Lung (tissue), 12 donors: ENCODE results near the gene PRDM16. TPM values are rescaled to one million over a fixed set of nuclear protein-coding genes. Genes with fewer than 3 reads are reported as not detected.

Source experiments
- ATAC-seq: fragments of 200-7000 bp; cut with Tn5 transposase; one replicate; pipeline ENCODE4 v1.9.1; 2020; ENCODE audit warnings: moderate number of reproducible peaks; ENCODE audit not compliant: insufficient read depth, low FRiP score
- DNase-seq, 3 donors: peaks; one replicate each; pipeline ENCODE4 v3.0.0-alpha.2; 2013 to 2017
- H3K27ac ChIP-seq, 2 donors: one replicate each; pipeline ENCODE4 v1.5.1; 2013; ENCODE audit warnings: mild to moderate bottlenecking in 2 of 2, moderate library complexity in 2 of 2, control low read depth in 1 of 2, inconsistent platforms in 1 of 2, low read depth in 1 of 2, low read length in 1 of 2
- H3K27me3 ChIP-seq, 3 donors: one replicate each; pipeline ENCODE4 v1.5.1; 2013; ENCODE audit warnings: low read length in 2 of 3; ENCODE audit not compliant: control insufficient read depth in 3 of 3, insufficient read depth in 3 of 3
- H3K36me3 ChIP-seq, 4 donors: one replicate each; pipeline ENCODE4 v1.5.1; 2013; ENCODE audit warnings: low read length in 4 of 4, mild to moderate bottlenecking in 1 of 4, moderate library complexity in 1 of 4; ENCODE audit not compliant: control insufficient read depth in 4 of 4, insufficient read depth in 4 of 4
- H3K4me1 ChIP-seq, 5 donors: one replicate each; pipeline ENCODE4 v1.5.1; 2013; ENCODE audit warnings: low read length in 5 of 5, mild to moderate bottlenecking in 2 of 5, moderate library complexity in 1 of 5; ENCODE audit not compliant: control insufficient read depth in 5 of 5, insufficient read depth in 5 of 5
- H3K4me3 ChIP-seq: one replicate; pipeline ENCODE4 v1.5.1; 2013; ENCODE audit warnings: mild to moderate bottlenecking, control low read depth, moderate library complexity
- H3K9ac ChIP-seq, 2 donors: one replicate each; pipeline ENCODE4 v1.5.1; 2013; ENCODE audit warnings: low read length in 2 of 2, control low read depth in 1 of 2; ENCODE audit not compliant: insufficient read depth in 1 of 2
- H3K9me3 ChIP-seq, 4 donors: one replicate each; pipeline ENCODE4 v1.5.1; 2013; ENCODE audit warnings: low read length in 3 of 4, mild to moderate bottlenecking in 1 of 4, moderate library complexity in 1 of 4; ENCODE audit not compliant: control insufficient read depth in 4 of 4, insufficient read depth in 3 of 4
- WGBS, 2 donors: extraction: QIAGEN DNeasy Blood & Tissue Kit; methylation state at CpG; one replicate each; pipeline ENCODE4 v1.1.7; 2013; 5-methylcytosine and 5-hydroxymethylcytosine counted together
- polyA plus RNA-seq, 2 donors: library from polyadenylated mRNA; stranded (reverse); fragments of 200-250 nt; gene quantifications; one replicate each; pipeline ENCODE4 v1.2.1, GENCODE V29; 2013
- total RNA-seq, 2 donors: library from RNA; depleted of rRNA in 1 of 2; stranded (reverse); fragments of >200 nt in 1 of 2; gene quantifications; one replicate each; pipeline ENCODE4 v1.2.1, GENCODE V29; 2014 to 2021
- TF ChIP-seq, protein P1 (sequence below): IDR thresholded peaks from 2 replicates; pipeline ENCODE4 v1.5.1; 2012; ENCODE audit warnings: mild to moderate bottlenecking; ENCODE audit errors: control extremely low read depth, extremely low read depth
- donor health status: control.
- donor health status: control.
- donor health status: Bipolar disorder and iron deficiency.
- donor health status: healthy.
- donor health status: DM: yes; HTN: yes; CAD: no.

Gene PRDM16
- total and polyA plus RNA-seq, 4 donors = 2.4 to 36.5 (median 13.1) TPM

DNA sequence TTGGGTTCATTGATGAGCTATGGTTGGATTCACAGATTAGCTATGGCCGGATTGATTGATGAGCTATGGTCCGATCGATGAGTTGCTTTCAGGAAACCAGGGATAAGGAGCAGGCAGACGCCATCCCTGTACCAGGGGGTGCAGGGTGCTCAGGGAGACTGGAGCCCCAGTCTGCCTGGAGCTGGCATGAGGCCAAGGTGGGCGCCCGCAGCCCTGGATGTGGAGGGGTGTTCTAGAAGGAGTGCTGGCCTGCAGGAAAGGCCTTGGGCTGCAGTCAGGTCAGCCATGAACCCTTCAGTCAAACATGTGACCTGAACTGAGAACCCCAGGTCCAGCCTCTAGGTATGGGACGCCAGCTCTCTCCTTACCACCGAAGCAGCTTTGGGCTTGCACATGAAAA is 212.7 kb downstream of the PRDM16 start:
- H3K9ac ChIP-seq = no peak overlapping the region
- no peaks in the 10 kb centered on the region for H3K9me3 ChIP-seq
- H3K27me3 ChIP-seq = peaks cover 0 to 26% (median 9%) of the 10 kb centered on the region in 3 donors
- TF ChIP-seq, protein P1, sequence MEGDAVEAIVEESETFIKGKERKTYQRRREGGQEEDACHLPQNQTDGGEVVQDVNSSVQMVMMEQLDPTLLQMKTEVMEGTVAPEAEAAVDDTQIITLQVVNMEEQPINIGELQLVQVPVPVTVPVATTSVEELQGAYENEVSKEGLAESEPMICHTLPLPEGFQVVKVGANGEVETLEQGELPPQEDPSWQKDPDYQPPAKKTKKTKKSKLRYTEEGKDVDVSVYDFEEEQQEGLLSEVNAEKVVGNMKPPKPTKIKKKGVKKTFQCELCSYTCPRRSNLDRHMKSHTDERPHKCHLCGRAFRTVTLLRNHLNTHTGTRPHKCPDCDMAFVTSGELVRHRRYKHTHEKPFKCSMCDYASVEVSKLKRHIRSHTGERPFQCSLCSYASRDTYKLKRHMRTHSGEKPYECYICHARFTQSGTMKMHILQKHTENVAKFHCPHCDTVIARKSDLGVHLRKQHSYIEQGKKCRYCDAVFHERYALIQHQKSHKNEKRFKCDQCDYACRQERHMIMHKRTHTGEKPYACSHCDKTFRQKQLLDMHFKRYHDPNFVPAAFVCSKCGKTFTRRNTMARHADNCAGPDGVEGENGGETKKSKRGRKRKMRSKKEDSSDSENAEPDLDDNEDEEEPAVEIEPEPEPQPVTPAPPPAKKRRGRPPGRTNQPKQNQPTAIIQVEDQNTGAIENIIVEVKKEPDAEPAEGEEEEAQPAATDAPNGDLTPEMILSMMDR = no peak
- H3K4me1 ChIP-seq = no peaks in the 10 kb centered on the region
- no peak for DNase-seq
- no peak overlapping the region for H3K27ac ChIP-seq
- ATAC-seq = no peak
- no peak overlapping the region for H3K4me3 ChIP-seq
- H3K36me3 ChIP-seq = no peaks in the 10 kb centered on the region
- WGBS, 2 donors = 90 to 91% methylated on average over 8 of the region's 8 CpGs

DNA sequence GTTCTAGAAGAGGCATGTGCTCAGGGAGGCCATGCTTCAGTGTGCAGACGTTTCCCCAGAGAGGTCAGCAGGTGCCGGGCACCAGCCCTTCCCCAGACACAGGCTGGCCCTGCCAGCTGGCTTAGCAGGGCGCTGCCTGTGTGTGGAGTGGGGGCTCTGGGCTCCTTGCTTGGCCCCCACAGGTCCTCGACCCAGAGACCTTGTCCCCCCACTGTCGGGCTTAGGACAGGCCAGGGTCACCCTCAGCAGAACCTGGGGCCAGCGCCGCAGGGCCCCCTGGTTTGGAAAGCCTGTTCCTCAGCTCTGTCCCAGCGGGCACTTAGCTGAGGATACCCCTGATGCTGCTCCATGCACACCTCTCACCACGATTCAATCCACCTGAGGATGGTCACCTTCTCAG is 213.2 kb downstream of the PRDM16 start:
- 82 to 94% methylated on average over 9 of the region's 9 CpGs for WGBS, 2 donors
- DNase-seq = no peak
- H3K27me3 ChIP-seq = peaks cover 0 to 26% (median 9%) of the 10 kb centered on the region in 3 donors
- ATAC-seq = no peak
- H3K4me1 ChIP-seq = no peaks in the 10 kb centered on the region
- TF ChIP-seq, protein P1 = no peak
- no peak overlapping the region for H3K4me3 ChIP-seq
- H3K9me3 ChIP-seq = no peaks in the 10 kb centered on the region
- no peak overlapping the region for H3K9ac ChIP-seq
- no peak overlapping the region for H3K27ac ChIP-seq
- no peaks in the 10 kb centered on the region for H3K36me3 ChIP-seq

DNA sequence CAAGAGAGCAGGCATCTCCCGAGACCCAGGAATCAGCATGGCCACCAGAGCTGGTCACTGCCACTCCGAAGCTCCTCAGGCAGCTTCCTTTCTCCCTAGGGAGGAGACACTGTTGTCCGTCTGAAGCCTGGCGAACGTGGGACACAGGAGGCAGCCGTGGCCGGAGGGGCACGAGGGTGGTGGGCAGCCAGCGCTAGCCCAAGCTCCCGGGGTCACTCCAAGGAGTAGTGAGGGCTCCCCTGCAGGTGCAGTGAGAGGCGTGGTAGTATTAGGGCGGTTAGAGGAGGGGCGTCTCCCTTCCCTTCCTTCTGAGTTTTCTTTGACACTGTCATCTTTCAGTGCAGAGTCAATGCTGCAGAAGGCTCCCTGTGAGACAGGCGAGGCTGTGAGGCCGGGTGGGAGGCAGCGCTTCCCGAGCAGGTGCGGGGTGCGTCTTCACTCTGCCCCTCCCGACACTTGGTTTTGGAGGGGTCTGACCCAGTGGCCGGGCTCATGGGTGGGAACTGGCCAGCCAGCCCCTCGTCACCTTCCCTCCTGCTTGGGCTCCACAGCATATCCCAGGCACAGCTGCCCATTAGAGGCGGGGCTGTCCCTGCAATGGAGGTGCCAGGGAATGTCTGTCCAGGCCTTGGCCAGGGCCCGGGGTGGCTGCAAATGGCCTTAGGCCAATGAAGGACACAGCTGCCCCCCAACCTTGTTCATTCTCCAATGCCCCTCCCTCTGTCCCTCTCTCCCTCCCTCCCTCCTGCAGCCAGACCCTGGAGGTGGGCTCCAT is 213.8 kb downstream of the PRDM16 start:
- H3K4me1 ChIP-seq = no peaks in the 10 kb centered on the region
- H3K4me3 ChIP-seq = no peak overlapping the region
- WGBS, 2 donors = 83 to 90% methylated on average over 23 to 24 of the region's 24 CpGs
- DNase-seq (no peak), ATAC-seq (no peak)
- peaks cover 0 to 23% (median 9%) of the 10 kb centered on the region in 3 donors for H3K27me3 ChIP-seq
- H3K27ac ChIP-seq = peak overlapping the region in 1 of 2 donors; percentile 73
- no peaks in the 10 kb centered on the region for H3K9me3 ChIP-seq
- H3K9ac ChIP-seq = no peak overlapping the region
- no peaks in the 10 kb centered on the region for H3K36me3 ChIP-seq
- TF ChIP-seq, protein P1 = no peak
